Stimulated activated CD4-positive, alpha-beta T cell treated with anti-CD3 and anti-CD28 coated beads, Interleukin-1b, Interleukin-23, amount 100 ng/mL, for 4 hours (primary cell): ENCODE results near the gene ACAT2.
"Not testable (repeated sequence)": the region's sequence is repeated elsewhere in the genome, so short reads cannot be mapped to it uniquely, and the experiment has no call there.

ENCODE experiments used
- DNase-seq, 2 donors: peaks; one replicate each; pipeline ENCODE4 v3.0.0-alpha.2; 2020; ENCODE audit warnings: low read depth in 2 of 2

ACAT2 gene

DNA sequence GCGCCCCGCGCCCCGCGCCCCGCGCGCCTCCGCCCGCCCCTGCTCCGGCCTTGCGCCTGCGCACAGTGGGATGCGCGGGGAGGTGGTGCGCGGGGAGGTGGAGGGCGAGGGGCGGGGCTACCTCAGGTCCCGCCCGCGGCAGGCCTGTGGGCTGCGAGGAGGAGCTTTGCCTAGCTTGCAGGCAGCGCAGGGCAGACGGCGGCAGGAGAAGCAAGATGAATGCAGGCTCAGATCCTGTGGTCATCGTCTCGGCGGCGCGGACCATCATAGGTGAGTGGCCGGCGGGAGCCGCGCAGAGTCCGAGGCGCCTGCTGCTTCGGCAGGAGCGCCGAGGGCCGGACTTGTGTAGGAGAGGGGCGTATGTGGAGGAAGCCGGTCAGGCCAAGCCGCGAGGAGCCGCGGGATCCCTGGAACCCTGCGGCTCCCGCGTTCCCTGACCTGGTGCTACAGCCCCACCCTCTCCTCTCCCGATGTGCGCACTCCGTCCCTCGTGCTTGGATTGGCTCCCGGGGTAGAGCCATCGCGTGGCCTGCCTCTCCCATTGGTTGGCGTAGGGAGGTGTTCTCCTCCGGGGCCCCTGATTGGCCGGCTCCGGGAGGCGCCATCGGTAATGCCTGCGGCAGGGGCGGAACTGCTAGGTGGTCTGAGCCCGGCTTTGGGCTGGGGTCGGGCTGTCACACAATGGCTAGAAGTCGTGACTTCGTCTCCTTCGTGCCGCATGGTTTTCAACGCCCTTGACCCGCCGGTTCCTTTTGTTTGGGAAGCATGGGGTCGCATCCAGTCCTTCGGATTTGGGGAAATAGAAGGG is at the start of gene ACAT2:
TSS of gene ACAT2 (plus strand) at position 173 of the 808 bp plus-strand sequence. CDS start at position 216, 43 bp downstream.
- DNase-seq = peak; percentile 80 to 89

DNA sequence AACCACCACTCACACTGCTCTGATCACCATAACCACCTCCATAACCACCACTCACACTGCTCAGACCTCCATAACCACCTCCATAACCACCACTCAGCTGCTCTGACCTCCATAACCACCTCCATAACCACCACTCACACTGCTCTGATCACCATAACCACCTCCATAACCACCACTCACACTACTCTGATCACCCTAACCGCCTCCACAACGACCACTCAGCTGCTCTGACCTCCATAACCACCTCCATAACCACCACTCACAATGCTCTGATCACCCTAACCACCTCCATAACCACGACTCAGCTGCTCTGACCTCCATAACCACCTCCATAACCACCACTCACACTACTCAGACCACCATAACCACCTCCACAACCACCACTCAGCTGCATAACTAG is 49.5 kb upstream of the ACAT2 start:
- DNase-seq = not testable (repeated sequence)

DNA sequence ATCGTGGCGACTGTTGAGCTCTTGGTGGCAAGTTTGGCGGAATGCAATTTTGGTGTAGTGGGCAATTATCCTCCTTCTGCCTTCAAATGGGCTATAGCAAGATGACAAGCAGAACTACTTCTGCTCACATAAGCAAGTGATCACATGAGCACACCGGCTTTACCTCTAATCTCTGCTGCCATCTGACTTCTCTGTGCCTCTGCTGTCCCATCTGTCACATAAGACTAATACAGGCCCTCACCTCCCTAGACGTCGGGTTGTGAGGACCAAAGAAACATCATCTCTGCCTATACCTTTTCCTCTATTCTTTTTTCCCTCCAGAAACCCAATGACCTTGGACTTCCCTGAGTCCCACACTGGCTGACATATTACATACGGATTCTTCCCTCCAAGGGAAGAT is 47.9 kb upstream of the ACAT2 start:
- no peak for DNase-seq

DNA sequence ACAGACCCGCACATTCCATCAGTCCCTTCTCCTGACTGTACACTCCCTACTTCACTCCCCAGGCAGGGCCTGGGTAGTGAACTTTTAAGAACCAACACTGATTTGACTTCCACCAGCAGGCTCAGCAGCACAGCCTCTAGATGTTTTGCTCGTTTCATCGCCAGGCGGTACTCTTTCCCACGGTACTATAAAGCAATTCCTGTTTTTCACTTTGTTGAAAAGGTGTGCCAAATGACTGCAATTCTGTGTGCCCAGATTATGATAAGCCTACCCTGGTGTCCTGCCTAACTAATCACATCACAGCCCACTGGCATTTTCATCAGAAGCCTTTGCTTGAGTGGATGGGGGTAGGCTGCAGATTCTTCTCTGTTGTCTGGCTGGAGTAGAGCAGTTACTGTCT is 47.4 kb upstream of the ACAT2 start:
- no peak for DNase-seq

DNA sequence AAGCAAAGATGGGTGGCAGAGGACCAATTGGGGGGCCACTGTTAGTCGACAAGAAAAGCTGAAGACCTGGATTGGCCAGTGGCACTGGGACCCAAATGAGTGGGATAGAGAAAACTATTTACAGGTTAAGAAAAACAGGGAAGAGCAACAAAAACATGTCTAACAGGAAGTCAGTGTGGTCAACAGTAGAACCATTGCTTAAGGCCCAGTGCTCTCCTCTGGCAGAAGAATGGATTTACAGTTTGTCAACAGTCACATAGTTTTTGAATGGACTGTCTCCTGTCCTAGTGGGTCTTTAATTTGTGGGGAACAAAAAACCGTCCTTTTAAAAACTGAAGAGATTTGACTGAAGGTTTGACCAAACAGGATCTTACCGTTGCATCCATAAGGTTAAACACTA is 46.7 kb upstream of the ACAT2 start:
- no peak for DNase-seq

DNA sequence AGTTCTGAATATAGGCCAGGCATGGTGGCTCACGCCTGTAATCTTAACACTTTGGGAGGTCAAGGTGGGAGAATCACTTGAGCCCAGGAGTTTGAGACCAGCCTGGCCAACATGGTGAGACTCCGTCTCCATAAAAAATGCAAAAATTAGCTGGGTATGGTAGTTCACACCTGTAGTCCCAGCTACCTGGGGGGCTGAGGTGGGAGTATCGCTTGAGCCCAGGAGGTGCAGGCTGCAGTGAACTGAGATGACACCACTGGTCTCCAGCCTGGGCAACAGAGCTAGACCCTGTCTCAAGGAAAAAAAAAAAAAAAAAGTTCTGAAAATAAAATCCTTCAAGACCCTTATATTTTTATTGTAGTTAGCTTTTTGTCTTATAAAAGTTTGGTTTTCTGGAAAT is 46.2 kb upstream of the ACAT2 start:
- DNase-seq = no peak

DNA sequence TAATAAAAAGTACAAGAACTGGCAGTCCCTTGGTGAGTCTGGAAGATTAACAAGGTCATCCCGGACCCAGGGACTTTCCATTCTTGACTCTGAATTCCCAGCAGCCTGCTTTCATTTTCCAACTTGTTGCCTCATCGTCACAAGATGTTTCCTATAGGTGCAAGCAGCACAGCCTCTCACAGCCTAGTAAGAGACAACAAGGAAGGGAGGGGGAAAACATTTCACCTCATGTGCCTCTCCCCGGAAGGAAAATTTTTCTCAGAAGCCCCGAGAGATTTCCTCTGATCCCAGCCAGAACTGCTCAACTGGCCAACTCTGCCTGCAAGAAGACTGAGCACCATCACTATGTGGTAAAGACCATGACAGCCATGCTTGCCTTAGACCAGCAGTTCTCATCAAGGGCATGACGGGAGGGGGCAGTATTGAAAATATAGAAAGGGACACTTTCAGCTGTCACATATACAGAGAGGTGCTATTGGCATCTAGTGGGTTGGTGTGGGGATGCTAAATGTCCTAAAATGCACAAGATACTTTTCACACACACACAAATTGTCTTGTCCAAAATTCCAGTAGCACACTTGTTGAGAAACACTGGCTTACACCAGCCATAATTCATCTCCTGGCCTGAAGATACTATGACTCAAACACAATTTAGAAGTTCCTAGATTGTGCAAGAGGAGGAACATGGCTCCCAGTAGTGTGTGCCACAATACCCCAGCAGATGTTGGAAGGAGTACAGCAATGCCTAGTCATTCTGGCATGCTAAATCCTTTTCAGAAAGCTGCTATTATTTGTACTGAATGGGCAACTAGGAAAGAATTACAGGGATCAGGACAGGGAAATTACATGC is 45.4 kb upstream of the ACAT2 start:
- DNase-seq = no peak

DNA sequence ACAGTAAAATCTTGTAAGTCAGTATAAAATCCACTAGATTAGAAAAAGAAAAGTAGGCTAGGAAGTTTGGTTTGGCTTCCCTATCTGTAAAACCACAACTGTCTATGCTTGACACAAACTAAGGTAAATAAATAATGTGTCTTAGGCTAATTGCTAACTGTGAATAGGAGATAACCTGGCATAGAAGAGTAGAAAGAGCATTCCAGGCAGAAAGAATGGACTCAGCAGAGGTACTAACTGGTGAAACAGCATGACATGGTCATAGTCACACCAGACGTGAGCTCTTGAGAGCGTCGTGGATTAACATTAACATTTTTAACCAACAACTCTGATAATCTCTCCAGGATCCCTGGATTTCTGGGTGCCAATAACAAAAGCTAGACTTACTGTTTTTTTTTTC is 43.2 kb upstream of the ACAT2 start:
- DNase-seq = no peak

DNA sequence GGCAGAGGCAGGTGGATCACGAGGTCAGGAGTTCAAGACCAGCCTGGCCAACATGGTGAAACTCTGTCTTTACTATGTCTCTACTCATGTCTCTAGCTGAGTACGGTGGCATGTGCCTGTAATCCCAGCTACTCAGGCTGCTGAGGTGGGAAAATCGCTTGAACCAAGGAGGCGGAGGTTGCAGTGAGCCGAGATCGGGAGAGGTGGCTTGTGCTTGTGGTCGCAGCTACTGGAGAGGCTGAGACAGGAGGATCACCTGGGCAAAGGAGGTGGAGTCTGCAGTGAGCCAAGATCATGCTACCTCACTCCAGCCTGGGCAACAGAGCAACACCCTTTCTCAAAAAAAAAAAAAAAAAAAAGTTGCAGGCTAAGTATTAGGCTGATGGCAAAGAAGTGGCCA is 42.6 kb upstream of the ACAT2 start:
- no peak for DNase-seq

DNA sequence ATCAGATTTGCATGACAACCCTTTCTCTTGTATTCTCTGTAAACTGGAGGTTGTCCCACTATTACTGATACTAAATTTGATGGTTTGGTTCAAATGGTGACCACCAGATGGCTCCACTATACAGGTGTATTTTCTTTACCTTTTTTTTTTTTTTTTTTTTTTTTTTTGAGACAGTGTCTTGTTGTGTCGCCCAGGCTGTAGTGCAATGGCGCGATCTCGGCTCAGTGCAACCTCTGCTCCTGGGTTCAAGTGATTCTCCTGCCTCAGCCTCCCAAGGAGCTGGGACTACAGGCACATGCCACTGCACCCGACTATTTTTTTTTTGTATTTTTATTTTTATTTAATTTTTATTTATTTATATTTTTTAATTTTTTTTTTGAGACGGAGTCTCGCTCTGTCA is 41.1 kb upstream of the ACAT2 start:
- DNase-seq = peak in 1 of 2 donors; percentile 25

DNA sequence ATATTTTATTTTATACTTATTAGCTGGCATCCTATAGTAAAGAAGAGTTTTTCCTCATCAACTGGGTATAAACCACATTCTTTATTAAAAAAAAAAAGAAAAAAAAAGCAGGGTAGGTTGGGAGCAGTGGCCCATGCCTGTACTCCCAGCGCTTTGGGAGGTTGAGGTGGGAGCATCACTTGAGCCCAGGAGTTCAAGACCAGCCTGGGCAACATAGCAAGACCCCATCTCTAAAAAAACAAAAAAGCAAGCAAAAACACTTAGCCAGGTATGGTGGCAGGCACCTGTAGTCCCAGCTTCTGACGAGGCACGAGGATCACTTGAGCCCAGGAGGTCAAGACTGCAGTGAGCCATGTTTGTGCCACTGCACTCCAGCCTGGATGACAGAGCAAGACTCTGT is 39.9 kb upstream of the ACAT2 start:
- DNase-seq = not testable (repeated sequence)

DNA sequence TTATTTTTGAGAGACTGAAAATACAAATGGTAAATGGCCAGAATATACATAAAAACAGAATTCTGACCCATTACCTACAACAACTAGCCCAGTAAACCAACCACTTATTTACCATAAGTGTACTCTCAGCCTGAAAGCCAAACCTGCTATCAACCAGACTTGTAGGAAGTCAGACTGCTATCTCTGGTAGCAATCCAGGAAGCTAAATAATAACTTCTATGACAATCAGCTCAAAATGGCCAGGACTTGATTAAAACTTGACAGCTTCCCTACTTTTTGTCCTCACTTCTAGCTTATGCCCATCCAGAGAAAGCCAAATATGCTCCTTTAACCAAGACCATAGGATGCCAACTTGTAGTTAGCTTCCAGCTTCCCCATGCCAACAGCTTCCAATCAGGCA is 39.2 kb upstream of the ACAT2 start:
- no peak for DNase-seq

DNA sequence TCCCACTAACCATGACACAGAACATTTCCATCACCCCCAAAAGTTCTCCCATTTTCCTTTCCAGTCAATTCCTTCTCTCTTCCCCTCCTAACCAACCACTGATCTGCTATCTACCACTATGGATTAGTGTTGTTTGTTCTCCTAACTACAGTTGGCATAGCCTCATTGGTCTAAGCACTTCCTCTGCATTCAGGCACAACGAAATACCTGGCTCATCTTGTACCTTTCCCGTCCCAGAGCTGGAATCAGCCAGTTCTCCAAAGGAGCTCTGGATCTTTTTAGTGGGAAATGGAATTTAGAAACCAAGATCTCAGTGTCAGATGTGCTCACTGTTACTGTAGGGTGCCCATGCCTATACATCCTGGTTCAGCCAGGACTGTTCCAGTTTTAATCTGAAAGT is 38.6 kb upstream of the ACAT2 start:
- no peak for DNase-seq

DNA sequence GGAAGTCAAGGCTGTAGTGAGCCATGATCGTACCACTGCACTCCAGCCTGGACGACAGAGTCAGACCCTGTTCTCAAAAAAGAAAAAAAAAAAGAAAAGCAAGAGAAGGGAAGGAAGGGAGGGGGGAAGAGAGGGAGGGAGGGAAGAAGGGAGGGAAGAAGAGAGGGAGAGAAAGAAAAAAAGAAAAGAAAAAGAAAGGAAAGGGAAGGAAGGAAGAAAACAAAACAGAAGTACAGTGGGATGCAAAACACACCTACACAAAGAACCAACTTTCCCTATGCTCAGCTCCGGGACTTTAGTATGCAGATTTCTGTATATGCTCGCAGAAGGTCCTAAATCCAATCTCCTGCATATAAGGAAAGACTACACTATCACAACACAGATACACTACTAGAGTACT is 37.1 kb upstream of the ACAT2 start:
- DNase-seq = no peak

DNA sequence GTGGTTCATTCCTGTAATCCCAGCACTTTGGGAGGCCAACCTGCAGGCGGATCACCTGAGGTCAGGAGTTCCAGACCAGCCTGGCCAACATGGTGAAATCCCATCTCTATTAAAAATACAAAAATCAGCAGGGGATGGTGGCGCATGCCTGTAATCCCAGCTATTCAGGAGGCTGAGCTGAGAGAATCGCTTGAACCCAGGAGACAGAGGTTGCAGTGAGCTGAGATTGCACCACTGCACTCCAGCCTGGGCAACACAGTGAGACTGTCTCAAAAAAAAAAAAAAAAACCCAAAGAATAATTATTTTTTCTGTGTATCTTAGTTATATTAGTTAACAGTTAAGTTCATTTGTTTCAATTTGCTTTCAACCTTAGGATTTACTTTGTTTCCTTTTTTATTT is 36.6 kb upstream of the ACAT2 start:
- DNase-seq = not testable (repeated sequence)

DNA sequence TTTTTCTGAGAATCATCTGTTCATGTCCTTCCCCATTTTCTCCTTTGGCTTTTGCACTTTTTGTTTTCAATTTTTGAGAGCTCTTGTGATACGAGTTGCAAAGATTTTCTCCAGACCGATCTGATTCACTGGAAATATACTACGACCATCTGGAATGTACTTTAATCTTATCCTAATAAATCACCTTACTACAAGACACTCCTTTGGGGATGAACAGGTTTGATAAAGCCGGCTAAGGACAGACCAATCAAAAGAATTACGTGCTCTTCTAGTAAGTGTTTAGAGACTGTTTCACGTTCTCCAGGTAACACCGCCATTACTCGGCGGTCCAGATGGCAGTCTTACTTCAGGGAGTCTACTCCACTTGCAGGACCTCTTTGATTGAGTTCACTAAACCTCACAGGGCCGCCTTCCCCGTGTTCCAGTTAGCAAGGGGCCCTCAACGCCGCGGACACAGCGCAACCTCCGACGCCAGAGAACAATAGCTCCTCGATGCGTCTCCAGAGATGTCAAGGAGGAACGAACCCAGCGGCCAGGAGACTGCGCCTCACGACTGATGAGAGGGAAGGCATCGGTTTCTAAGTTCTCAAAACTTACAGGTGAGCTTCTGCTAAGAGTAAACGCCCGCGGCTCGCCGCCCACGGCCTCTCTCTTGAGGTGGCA is 35.5 kb upstream of the ACAT2 start:
- no peak for DNase-seq

DNA sequence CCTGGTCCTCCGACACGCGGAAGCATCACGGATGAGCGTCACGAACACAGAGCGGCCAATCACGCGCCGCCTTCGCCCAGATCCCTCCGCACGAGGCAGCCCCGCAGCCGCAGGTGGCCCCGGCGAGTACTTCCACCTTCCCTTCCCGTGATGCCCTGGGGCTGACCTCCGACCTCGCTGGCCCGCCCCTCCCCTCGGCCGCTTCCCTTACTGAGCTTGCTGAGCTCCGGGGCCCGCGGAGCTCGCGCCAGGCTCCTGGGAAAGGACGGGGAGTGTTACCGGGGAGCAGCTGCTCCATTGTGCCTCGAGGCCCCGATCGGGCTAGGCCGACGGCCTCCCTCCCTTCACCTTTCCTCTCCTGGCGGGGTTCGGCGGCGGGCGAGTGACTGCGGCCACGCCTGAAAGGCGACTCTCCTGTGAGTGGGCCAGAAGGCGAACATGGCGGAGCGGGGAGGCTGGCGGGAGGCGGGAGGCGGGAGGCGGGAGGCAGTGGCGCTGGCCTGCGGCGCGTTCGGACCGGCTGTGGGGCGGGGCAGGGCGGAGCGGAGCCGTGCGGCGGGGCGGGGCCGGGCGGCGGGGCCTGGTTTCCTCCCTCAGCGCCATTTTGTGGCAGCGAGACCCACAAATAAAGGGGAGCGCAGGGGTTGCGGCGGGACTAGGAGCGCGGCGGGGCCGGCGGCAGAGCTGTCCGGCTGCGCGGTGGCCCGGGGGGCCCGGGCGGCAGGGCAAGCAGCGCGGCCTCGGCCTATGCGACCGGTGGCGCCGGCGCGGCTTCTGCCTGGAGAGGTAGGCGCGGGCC is 34.7 kb upstream of the ACAT2 start, which contains the start of gene WTAP:
TSS of gene WTAP (plus strand) at position 589 of the 799 bp plus-strand sequence. CDS start 8,760 bp downstream, outside the sequence.
- DNase-seq = peak; percentile 92 to 95

DNA sequence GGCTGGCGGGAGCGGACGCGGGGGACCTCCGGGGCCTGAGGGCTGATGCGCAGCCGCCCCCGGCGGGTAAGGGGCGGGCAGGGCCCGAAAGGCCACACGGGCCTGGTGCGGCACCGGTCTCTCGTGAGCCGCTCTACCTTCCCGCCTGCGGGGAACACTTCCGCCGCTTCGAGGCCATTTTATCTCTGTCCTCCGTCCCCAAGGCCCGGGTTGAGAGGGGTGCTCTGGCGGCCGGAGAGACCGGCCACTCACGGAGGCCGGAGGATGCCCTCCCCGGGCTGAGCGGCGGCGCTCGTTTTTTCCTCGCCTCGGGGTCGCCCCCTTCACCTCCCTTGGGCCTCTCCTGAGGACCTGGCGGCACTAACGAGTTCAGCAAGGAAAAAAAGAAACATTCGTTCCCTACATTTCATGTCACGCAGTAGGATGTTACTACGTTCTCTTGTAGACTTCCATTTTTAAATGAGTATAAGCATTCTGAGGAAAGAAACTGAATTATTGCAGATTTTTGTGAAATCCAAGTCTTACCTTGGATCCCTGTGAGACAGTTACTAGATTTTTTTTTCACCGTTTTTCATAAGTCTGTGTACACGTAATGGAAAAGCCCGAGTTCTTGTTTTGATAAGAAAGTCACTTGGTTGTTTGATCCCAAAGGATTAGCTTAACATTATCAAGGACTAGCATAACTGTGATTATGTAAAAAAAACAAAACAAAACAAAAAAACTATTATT is 34.0 kb upstream of the ACAT2 start:
- peak in 1 of 2 donors; percentile 47 for DNase-seq

DNA sequence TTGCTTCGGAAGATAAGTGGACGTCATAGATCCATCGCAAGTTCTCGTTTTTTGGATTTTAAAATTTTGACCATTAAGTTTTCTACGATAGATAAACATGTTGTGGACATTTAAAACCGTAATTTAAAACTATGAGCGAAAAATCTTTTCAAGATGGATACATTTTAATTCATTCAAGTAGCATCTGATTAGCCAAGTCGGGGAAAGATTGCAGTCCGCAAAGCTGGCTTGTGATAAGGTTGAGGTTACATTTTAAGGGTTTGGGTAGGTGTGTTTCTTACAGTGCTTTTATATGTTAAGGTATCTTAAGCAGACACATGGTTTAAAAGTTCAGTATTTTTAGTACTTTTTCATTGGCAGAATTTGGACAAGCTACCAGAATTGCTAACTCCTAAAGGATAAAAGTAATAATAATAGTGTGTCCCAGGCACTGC is 33.3 kb upstream of the ACAT2 start:
- DNase-seq = no peak

DNA sequence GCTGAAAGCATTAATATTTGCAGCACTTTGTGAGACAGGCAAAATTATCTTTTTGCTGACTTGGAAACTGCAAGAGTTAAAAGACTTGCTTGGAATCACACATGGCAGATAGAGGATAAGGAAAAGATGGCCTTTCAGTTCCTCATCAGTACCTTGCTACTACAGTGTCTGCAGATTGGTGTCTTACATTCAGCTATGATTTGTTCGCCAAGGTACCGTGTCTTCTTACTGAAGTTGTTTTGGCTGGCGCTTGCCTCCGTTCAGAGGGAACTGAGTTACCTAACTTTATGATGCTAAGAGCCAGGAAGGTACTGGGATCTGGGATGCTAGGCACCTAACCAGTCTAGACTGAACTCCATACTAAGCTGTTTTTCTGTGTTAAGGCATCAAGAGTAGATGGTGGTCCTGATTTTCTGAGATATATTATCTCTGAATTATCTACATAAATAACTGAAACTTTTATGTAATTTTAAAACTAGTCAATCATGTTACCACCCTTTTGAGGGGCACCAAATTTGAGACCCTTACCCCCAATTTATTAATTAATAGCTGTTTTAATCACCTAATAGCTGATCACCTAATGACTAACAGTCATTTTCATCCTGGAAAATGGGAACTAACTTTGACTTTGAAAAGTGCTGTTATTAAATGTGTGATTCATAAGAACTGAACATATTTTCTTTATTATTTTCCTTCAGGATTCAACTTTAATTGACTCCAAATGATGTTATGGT is 32.1 kb upstream of the ACAT2 start:
- DNase-seq = no peak
